GM13976 (cell line): Measurements from ENCODE around the gene PIK3R6.

ENCODE experiments used
- DNase-seq: peaks from one replicate; pipeline ENCODE4 v3.0.0; 2012; ENCODE audit warnings: low spot score
- CTCF ChIP-seq: IDR thresholded peaks from 2 replicates; pipeline ENCODE4 v1.5.1; 2012; ENCODE audit warnings: borderline replicate concordance, mild to moderate bottlenecking; ENCODE audit not compliant: insufficient read depth; ENCODE audit errors: extremely low read depth, missing control alignments, control extremely low read depth
- in situ Hi-C: fragments of 300-500 bp; cut with MboI; formaldehyde crosslinking; loops from one replicate; pipeline ENCODE4 v1.12.0; 2022; ENCODE audit warnings: low sequenced_read_pairs, mixed read lengths, inconsistent platforms; ENCODE audit not compliant: unreplicated experiment

Gene PIK3R6

GRCh38 chr17:8862213-8863056, 5.0 kb downstream of the PIK3R6 start:
- no peak for DNase-seq
- in situ Hi-C loops = no loop called here
- no peak for TF ChIP-seq CTCF

GRCh38 chr17:8861495-8862181, 5.8 kb downstream of the PIK3R6 start:
- no peak for TF ChIP-seq CTCF
- in situ Hi-C loops = no loop called here
- no peak for DNase-seq

- in situ Hi-C loops = no loop called here
- TF ChIP-seq CTCF = no peak
- DNase-seq = no peak
Measured at GRCh38 chr17:8859804-8860430, 7.6 kb downstream of the PIK3R6 start.

- DNase-seq = no peak
- no peak for TF ChIP-seq CTCF
- in situ Hi-C loops = no loop called here
Measured at GRCh38 chr17:8859027-8859803, 8.3 kb downstream of the PIK3R6 start.

- in situ Hi-C loops = no loop called here
- peak; percentile 65 for DNase-seq
- no peak for TF ChIP-seq CTCF
Measured at GRCh38 chr17:8857919-8858318, 9.6 kb downstream of the PIK3R6 start.
